NCI-H1417 (cell line): ENCODE results near the gene PEAK3.

Experiments
- DNase-seq, 3 experiments: peaks; one replicate each; lab custom pipeline; 2025; lab: John Stamatoyannopoulos, UW

The PEAK3 gene

GRCh38 chr19:2237051-2237868, 44.7 kb downstream of the PEAK3 start:
- no peak for DNase-seq

GRCh38 chr19:2236314-2237050, 45.5 kb downstream of the PEAK3 start, which contains the start of the genes PLEKHJ1 and SF3A2:
Gene PLEKHJ1 (minus strand): TSS chr19:2236329. CDS start chr19:2236248, 81 bp downstream.
Gene SF3A2 (plus strand): TSS chr19:2236824. CDS start chr19:2243419, 6,595 bp downstream.
- peak; percentile 98 to 99 (median 99) for DNase-seq

GRCh38 chr19:2236064-2236313, 46.0 kb downstream of the PEAK3 start:
- no peak for DNase-seq

- peak; percentile 90 to 97 (median 92) for DNase-seq
These were observed 46.5 kb downstream of the PEAK3 start for GRCh38 chr19:2235381-2236063.

DNA sequence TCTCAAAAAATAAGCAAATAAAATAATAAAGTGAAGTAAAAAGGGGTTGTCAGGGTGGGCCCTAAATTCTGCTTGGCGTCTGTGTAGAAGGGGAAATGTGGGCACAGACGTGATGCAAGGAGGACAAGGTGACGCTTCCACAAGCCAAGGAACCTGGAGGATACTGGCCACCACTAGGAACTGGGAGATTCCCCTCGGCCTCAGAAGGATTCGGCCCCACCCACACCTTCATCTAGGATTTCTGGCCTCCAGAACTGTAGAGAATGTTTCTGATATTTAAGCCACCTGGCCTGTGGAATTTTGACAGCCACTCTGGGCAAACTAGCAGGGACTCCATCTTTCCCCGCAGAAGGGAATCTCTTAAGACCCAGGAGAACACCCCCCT, 47.0 kb downstream of the PEAK3 start:
- DNase-seq: no peak

GRCh38 chr19:2233601-2234280, 48.2 kb downstream of the PEAK3 start:
- no peak for DNase-seq

DNA sequence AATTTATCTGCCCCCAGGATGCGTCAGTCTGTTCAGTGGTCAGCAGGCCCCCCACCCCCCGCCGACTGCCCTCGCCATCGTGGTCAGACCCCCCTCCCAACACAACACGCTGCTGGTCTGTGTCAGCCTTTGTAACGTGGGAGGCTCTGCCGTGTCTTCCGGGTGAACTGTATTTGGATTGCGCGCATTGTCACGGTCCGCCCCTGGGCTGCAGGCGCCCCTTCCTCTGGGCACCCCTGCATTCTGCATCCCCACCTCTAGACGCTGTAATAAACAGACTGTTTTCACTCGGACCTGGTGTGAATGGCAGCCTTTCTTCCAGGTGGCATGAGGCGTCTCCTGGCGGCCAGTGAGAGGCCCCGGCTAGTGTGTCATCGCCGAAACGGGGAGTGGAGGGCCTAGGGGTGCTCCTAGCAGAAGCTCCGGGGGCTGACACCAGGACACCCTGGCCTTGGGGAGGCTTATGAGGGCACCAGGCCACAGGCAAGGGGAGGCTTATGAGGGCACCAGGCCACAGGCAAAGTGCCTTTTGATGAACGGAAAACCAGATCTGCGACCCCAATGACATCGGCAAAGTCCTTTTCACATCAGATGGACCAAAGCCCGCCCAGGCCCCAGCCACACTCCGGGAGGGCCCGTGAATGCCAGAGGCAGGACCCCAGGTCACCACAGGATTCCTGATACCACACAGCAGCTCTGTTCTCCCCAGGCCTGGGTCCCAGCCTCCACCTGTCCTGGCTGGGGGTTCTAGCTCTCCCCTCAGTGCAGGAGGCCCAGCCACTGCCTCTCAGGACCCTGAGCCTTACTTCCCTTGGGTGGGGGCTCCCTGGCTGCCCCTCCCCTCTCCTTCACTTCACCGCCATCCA, 49.5 kb downstream of the PEAK3 start:
- no peak for DNase-seq

- peak in 1 of 3 experiments; percentile 28 for DNase-seq
These were observed 50.3 kb downstream of the PEAK3 start for GRCh38 chr19:2231621-2232221.

DNA sequence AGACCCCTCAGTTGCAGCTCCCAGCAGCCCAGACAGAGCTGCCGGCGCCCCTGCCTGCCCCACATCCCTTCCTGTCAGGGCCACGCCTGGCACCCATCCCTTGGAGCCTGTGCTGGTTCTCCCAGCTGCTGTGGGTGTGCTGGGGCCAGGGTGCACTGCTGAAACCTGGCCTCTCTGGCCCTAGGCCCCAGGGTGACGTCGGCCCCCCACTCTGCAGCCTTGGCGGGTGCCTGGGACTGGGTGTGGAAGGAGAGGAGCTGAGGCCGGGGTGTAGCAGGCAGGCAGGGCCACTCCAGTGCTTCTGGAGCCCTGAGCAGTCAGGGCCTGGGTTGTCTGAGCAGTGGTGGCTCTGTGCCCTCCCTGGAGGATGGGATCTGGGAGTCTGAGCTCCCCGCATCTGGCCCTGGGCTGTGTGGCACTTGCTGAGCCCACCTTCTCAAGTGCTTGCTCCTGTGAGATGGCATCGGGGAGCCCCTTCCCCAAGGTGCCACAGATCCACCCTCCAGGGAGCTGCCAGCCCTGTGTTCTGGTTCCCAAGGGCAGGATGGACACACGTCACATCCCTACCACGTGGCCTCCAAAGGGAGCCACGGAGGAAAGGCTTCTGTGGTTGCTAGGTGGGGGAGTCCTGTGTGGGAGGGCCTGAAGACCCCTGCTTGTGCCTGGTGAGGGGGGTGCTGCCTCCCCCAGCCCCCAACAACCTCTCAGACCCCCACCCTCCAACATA, 51.0 kb downstream of the PEAK3 start:
- no peak for DNase-seq

DNA sequence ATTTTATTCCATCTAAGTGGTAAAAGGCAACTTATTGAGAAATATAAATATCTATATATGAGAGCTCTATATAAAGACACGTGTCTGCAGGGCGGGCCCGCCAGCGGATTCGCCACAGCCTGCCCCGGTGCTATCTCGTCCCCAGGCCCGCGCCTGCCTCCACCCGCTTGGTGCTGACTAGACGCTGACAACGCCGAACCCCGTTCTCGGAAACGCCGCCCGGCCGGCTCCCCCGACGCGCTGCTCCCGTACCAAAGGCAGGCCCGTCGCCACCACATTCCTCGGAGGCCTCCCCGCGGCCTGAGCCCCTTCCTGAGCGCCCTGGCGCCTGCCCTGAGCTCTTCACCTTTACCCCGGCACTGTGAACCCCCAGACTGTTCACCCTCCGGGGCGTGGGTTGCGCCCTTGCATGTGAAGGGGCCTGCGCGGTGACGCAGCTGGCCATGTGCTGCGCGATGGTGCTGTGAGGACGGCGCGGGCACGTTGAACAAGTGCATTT, 51.9 kb downstream of the PEAK3 start:
- DNase-seq: no peak

GRCh38 chr19:2229103-2230032, 52.6 kb downstream of the PEAK3 start:
- no peak for DNase-seq

DNA sequence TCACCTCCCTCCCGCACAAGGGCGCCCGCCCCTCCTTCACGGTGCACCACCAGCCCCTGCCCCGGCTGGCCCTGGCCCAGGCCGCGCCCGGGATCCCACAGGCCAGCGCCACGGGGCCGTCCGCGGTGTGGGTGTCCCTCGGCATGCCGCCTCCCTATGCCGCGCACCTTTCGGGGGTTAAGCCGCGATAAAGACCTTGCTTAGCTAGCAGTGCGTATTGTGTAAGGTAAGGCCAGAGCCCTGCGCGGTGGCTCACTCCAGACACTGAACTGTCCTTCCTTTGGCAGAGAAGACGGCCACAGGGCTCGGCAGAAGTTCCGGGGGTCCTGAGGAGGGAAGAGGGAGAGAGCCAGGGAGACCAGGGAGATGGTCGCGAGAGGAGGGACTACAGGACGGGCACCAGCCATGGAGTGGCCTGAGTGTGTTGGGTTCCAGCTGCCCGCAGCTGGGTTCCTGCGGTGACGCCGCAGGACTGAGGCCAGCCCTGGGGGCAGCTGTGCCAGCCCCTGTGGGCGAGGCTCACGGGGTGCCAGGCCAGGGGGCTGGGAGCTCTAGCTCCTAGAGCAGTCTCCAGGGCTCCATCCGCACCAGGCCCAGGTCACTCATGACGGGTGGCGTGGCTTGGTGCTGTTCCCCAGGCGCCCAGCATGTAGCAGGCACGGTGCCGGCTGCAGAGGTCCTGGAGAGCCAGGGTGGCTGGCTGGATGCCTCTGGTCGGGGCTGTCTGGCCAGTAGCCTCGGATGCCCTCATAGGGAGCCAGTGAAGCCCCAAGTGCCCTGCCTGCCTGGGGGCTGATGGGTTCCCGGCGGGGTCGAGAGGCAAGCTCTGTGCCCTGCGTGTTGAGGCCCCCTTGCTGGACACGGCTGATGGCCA, 53.6 kb downstream of the PEAK3 start:
- peak in 1 of 3 experiments; percentile 67 for DNase-seq

GRCh38 chr19:2227415-2228156, 54.4 kb downstream of the PEAK3 start:
- DNase-seq: peak; percentile 26 to 96 (median 96)

DNA sequence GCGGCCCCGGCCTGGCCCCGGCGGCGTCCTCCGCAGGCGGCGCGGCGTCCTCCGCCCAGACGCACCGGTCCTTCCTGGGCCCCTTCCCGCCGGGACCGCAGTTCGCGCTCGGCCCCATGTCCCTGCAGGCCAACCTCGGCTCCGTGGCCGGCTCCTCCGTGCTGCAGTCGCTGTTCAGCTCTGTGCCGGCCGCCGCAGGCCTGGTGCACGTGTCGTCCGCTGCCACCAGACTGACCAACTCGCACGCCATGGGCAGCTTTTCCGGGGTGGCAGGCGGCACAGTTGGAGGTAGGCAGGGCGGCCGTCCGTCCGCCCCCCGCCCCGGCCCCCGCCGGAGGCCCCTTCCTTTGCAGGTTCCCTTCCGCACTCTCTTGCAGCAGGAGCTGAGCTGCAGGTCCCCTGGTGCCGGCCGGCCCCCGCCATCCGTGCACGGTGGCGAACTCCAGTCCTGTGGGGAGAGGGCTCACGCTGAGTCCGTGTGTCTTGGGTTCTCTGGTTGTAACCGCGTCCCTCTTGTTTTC, 55.1 kb downstream of the PEAK3 start:
- no peak for DNase-seq

DNA sequence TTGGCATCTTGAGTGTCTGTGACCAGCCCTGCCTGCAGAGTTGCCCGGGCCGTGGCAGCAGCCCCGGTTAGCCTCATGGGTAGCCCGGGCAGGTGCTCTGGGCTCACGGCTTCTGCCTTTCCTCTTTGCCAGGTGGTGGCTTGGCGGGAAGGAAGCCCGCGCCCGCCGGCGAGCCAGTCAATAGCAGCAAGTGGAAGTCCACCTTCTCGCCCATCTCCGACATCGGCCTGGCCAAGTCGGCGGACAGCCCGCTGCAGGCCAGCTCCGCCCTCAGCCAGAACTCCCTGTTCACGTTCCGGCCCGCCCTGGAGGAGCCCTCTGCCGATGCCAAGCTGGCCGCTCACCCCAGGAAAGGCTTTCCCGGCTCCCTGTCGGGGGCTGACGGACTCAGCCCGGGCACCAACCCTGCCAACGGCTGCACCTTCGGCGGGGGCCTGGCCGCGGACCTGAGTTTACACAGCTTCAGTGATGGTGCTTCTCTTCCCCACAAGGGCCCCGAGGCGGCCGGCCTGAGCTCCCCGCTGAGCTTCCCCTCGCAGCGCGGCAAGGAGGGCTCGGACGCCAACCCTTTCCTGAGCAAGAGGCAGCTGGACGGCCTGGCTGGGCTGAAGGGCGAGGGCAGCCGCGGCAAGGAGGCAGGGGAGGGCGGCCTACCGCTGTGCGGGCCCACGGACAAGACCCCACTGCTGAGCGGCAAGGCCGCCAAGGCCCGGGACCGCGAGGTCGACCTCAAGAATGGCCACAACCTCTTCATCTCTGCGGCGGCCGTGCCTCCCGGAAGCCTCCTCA, 55.7 kb downstream of the PEAK3 start:
- DNase-seq: no peak
